Activated CD4-positive, alpha-beta memory T cell treated with anti-CD3 and anti-CD28 coated beads, Interleukin-2, amount 10 ng/mL, durations not matched to agents 7 days and 5 days (primary cell): ENCODE measurements around the gene MACROD1. TPM values are rescaled to one million over a fixed set of nuclear protein-coding genes. Genes with fewer than 3 reads are reported as not detected.

Experiments
- CTCF ChIA-PET: fragments of 350-600 bp; sonication (Branson Sonifier 250); formaldehyde crosslinking; loops from one replicate; lab custom pipeline; 2021; ENCODE audit warnings: antibody characterized with exemption, inconsistent platforms; lab: Charles Lee
- POLR2A ChIA-PET: fragments of 350-600 bp; sonication (Branson Sonifier 250); formaldehyde crosslinking; loops from one replicate; lab custom pipeline; 2021; ENCODE audit warnings: antibody characterized with exemption; lab: Charles Lee
- DNase-seq: peaks from one replicate; pipeline ENCODE4 v3.0.0-alpha.2; 2020
- H3K27ac Mint-ChIP-seq: one replicate; pipeline ENCODE4 v1.8.0; 2021; ENCODE audit warnings: mild to moderate bottlenecking, mixed read lengths
- H3K27me3 Mint-ChIP-seq: one replicate; pipeline ENCODE4 v1.8.0; 2021; ENCODE audit warnings: mixed read lengths
- H3K36me3 Mint-ChIP-seq: one replicate; pipeline ENCODE4 v1.8.0; 2021; ENCODE audit warnings: low read depth, mixed read lengths
- H3K4me1 Mint-ChIP-seq: one replicate; pipeline ENCODE4 v1.8.0; 2021; ENCODE audit warnings: mixed read lengths
- H3K4me3 Mint-ChIP-seq: one replicate; pipeline ENCODE4 v1.8.0; 2021; ENCODE audit warnings: mild to moderate bottlenecking, mixed read lengths
- H3K9me3 Mint-ChIP-seq: one replicate; pipeline ENCODE4 v1.8.0; 2021; ENCODE audit warnings: mixed read lengths
- total RNA-seq, 2 experiments: library from RNA; stranded (reverse); gene quantifications; one replicate each; pipeline ENCODE4 v1.2.3, GENCODE V29; 2021

Gene MACROD1
- total RNA-seq, 2 experiments from 2014 or later, result 8.8 to 9.1 TPM

- Mint-ChIP-seq H3K4me1 (no peaks in the 10 kb centered on the region), H3K27me3 (no peaks in the 10 kb centered on the region), H3K36me3 (no peaks in the 10 kb centered on the region), H3K27ac (no peak overlapping the region), H3K9me3 (no peaks in the 10 kb centered on the region), H3K4me3 (no peak overlapping the region)
- ChIA-PET POLR2A (interaction anchor here (0.6 to 1.3 kb wide), 2 partner anchors 11 to 1451 kb away, joined by 3 read pairs; no protein-coding TSS in a partner anchor), CTCF (interaction anchor here (1.3 to 1.8 kb wide), 2 partner anchors 21 to 132 kb away, joined by 5 to 6 read pairs; no protein-coding TSS in a partner anchor)
- no peak for DNase-seq
Measured at GRCh38 chr11:64132191-64132771, 33.6 kb downstream of the MACROD1 start.

GRCh38 chr11:64131683-64132190 lies 34.2 kb downstream of the MACROD1 start:
- H3K27ac Mint-ChIP-seq, result no peak overlapping the region
- POLR2A ChIA-PET, result interaction anchor here (0.6 to 1.3 kb wide), 2 partner anchors 12 to 1451 kb away, joined by 3 read pairs; no protein-coding TSS in a partner anchor
- no peak overlapping the region for H3K4me3 Mint-ChIP-seq
- H3K27me3 Mint-ChIP-seq, result no peaks in the 10 kb centered on the region
- DNase-seq, result no peak
- no peaks in the 10 kb centered on the region for H3K9me3 Mint-ChIP-seq
- CTCF ChIA-PET, result interaction anchor here (1.3 to 1.8 kb wide), 2 partner anchors 21 to 131 kb away, joined by 5 to 6 read pairs; no protein-coding TSS in a partner anchor
- H3K36me3 Mint-ChIP-seq, result no peaks in the 10 kb centered on the region
- no peaks in the 10 kb centered on the region for H3K4me1 Mint-ChIP-seq

- H3K36me3 Mint-ChIP-seq, result no peaks in the 10 kb centered on the region
- H3K4me1 Mint-ChIP-seq, result no peaks in the 10 kb centered on the region
- no peak overlapping the region for H3K4me3 Mint-ChIP-seq
- POLR2A ChIA-PET, result no interaction called here
- no peak overlapping the region for H3K27ac Mint-ChIP-seq
- no peaks in the 10 kb centered on the region for H3K9me3 Mint-ChIP-seq
- H3K27me3 Mint-ChIP-seq, result no peaks in the 10 kb centered on the region
- CTCF ChIA-PET, result no interaction called here
- DNase-seq, result no peak
Measured at GRCh38 chr11:64130618-64131017, 35.3 kb downstream of the MACROD1 start.

- ChIA-PET POLR2A (no interaction called here), CTCF (no interaction called here)
- H3K27me3 Mint-ChIP-seq, result no peaks in the 10 kb centered on the region
- no peak overlapping the region for H3K27ac Mint-ChIP-seq
- no peaks in the 10 kb centered on the region for H3K36me3 Mint-ChIP-seq
- no peak for DNase-seq
- no peak overlapping the region for H3K4me3 Mint-ChIP-seq
- no peaks in the 10 kb centered on the region for H3K4me1 Mint-ChIP-seq
- H3K9me3 Mint-ChIP-seq, result no peaks in the 10 kb centered on the region
Measured at GRCh38 chr11:64129403-64129802, 36.5 kb downstream of the MACROD1 start.

GRCh38 chr11:64128255-64129006 lies 37.5 kb downstream of the MACROD1 start:
- Mint-ChIP-seq H3K27ac (no peak overlapping the region), H3K9me3 (no peaks in the 10 kb centered on the region), H3K36me3 (no peaks in the 10 kb centered on the region), H3K27me3 (no peaks in the 10 kb centered on the region), H3K4me1 (no peaks in the 10 kb centered on the region), H3K4me3 (no peak overlapping the region)
- no peak for DNase-seq
- ChIA-PET POLR2A (no interaction called here), CTCF (no interaction called here)

GRCh38 chr11:64127267-64128072 lies 38.4 kb downstream of the MACROD1 start:
- H3K27me3 Mint-ChIP-seq, result no peaks in the 10 kb centered on the region
- no peak for DNase-seq
- no peaks in the 10 kb centered on the region for H3K4me1 Mint-ChIP-seq
- no peaks in the 10 kb centered on the region for H3K36me3 Mint-ChIP-seq
- CTCF ChIA-PET, result no interaction called here
- POLR2A ChIA-PET, result no interaction called here
- no peak overlapping the region for H3K27ac Mint-ChIP-seq
- no peaks in the 10 kb centered on the region for H3K9me3 Mint-ChIP-seq
- H3K4me3 Mint-ChIP-seq, result no peak overlapping the region

GRCh38 chr11:64126796-64127195 lies 39.1 kb downstream of the MACROD1 start:
- ChIA-PET CTCF (no interaction called here), POLR2A (no interaction called here)
- H3K9me3 Mint-ChIP-seq, result no peaks in the 10 kb centered on the region
- H3K36me3 Mint-ChIP-seq, result no peaks in the 10 kb centered on the region
- H3K4me3 Mint-ChIP-seq, result no peak overlapping the region
- H3K27me3 Mint-ChIP-seq, result no peaks in the 10 kb centered on the region
- no peak overlapping the region for H3K27ac Mint-ChIP-seq
- DNase-seq, result no peak
- peaks cover under 1% of the 10 kb centered on the region for H3K4me1 Mint-ChIP-seq

GRCh38 chr11:64126371-64126770 lies 39.5 kb downstream of the MACROD1 start:
- H3K4me1 Mint-ChIP-seq, result peaks cover 3% of the 10 kb centered on the region
- ChIA-PET POLR2A (no interaction called here), CTCF (no interaction called here)
- no peaks in the 10 kb centered on the region for H3K9me3 Mint-ChIP-seq
- no peak for DNase-seq
- no peaks in the 10 kb centered on the region for H3K36me3 Mint-ChIP-seq
- H3K27me3 Mint-ChIP-seq, result no peaks in the 10 kb centered on the region
- no peak overlapping the region for H3K27ac Mint-ChIP-seq
- H3K4me3 Mint-ChIP-seq, result no peak overlapping the region

- CTCF ChIA-PET, result no interaction called here
- H3K27me3 Mint-ChIP-seq, result no peaks in the 10 kb centered on the region
- H3K4me3 Mint-ChIP-seq, result no peak overlapping the region
- no peaks in the 10 kb centered on the region for H3K36me3 Mint-ChIP-seq
- no peak for DNase-seq
- POLR2A ChIA-PET, result no interaction called here
- H3K27ac Mint-ChIP-seq, result no peak overlapping the region
- H3K9me3 Mint-ChIP-seq, result no peaks in the 10 kb centered on the region
- peaks cover 3% of the 10 kb centered on the region for H3K4me1 Mint-ChIP-seq
Measured at GRCh38 chr11:64125676-64126075, 40.2 kb downstream of the MACROD1 start.

GRCh38 chr11:64124147-64124546 lies 41.8 kb downstream of the MACROD1 start:
- DNase-seq, result no peak
- ChIA-PET POLR2A (no interaction called here), CTCF (no interaction called here)
- Mint-ChIP-seq H3K27me3 (no peaks in the 10 kb centered on the region), H3K4me3 (no peak overlapping the region), H3K9me3 (no peaks in the 10 kb centered on the region), H3K27ac (no peak overlapping the region), H3K36me3 (no peaks in the 10 kb centered on the region), H3K4me1 (peaks cover 3% of the 10 kb centered on the region)

- ChIA-PET CTCF (no interaction called here), POLR2A (no interaction called here)
- no peak for DNase-seq
- Mint-ChIP-seq H3K27me3 (no peaks in the 10 kb centered on the region), H3K9me3 (no peaks in the 10 kb centered on the region), H3K36me3 (no peaks in the 10 kb centered on the region), H3K4me3 (no peak overlapping the region), H3K27ac (no peak overlapping the region), H3K4me1 (peaks cover 3% of the 10 kb centered on the region)
Measured at GRCh38 chr11:64123679-64124078, 42.2 kb downstream of the MACROD1 start.

- H3K4me1 Mint-ChIP-seq, result peaks cover 3% of the 10 kb centered on the region
- no peaks in the 10 kb centered on the region for H3K9me3 Mint-ChIP-seq
- ChIA-PET CTCF (no interaction called here), POLR2A (no interaction called here)
- H3K4me3 Mint-ChIP-seq, result no peak overlapping the region
- DNase-seq, result no peak
- no peaks in the 10 kb centered on the region for H3K36me3 Mint-ChIP-seq
- no peak overlapping the region for H3K27ac Mint-ChIP-seq
- H3K27me3 Mint-ChIP-seq, result no peaks in the 10 kb centered on the region
Measured at GRCh38 chr11:64122411-64123410, 43.2 kb downstream of the MACROD1 start.
